Esophagus squamous epithelium (tissue), 4 donors: Measurements from ENCODE around the gene NPSR1.

Experiments
- POLR2A ChIP-seq, 4 donors: fragments of 450-650 bp; IDR thresholded peaks; one replicate each; pipeline ENCODE4 v1.6.1; 2017; ENCODE audit warnings: antibody characterized with exemption in 4 of 4, mild to moderate bottlenecking in 4 of 4, moderate library complexity in 3 of 4
- TF ChIP-seq, protein P1 (sequence below), 6 experiments: fragments of 450-650 bp in 4 of 6; fragments of 200-600 bp in 2 of 6; sonication (generic) in 2 of 6; IDR thresholded peaks; one replicate each; pipeline ENCODE4 v1.5.1; 2016 to 2019; ENCODE audit warnings: antibody characterized with exemption in 6 of 6, mild to moderate bottlenecking in 4 of 6, moderate library complexity in 4 of 6

GRCh38 chr7:34622771-34623250 is 35.2 kb upstream of the NPSR1 start:
- TF ChIP-seq, protein P1, sequence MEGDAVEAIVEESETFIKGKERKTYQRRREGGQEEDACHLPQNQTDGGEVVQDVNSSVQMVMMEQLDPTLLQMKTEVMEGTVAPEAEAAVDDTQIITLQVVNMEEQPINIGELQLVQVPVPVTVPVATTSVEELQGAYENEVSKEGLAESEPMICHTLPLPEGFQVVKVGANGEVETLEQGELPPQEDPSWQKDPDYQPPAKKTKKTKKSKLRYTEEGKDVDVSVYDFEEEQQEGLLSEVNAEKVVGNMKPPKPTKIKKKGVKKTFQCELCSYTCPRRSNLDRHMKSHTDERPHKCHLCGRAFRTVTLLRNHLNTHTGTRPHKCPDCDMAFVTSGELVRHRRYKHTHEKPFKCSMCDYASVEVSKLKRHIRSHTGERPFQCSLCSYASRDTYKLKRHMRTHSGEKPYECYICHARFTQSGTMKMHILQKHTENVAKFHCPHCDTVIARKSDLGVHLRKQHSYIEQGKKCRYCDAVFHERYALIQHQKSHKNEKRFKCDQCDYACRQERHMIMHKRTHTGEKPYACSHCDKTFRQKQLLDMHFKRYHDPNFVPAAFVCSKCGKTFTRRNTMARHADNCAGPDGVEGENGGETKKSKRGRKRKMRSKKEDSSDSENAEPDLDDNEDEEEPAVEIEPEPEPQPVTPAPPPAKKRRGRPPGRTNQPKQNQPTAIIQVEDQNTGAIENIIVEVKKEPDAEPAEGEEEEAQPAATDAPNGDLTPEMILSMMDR (IDR thresholded peaks at IDR 0.05): no peak
- TF ChIP-seq POLR2A (IDR thresholded peaks at IDR 0.05): no peak
